HG03135 (cell line): ENCODE results near the gene CLEC2B.

Experiments used
- ATAC-seq: cut with Tn5 transposase; IDR thresholded peaks from one replicate; pipeline ENCODE4 v1.9.1; 2021; ENCODE audit warnings: mild to moderate bottlenecking, moderate library complexity; ENCODE audit not compliant: unreplicated experiment

The CLEC2B gene

GRCh38 chr12:9870286-9870866 lies 1.2 kb upstream of the CLEC2B start:
- no peak for ATAC-seq

- ATAC-seq = no peak
Observed at GRCh38 chr12:9868951-9869306, 225 bp downstream of the CLEC2B start.

GRCh38 chr12:9868311-9868801 lies 798 bp downstream of the CLEC2B start:
- no peak for ATAC-seq

GRCh38 chr12:9867531-9867930 lies 1.6 kb downstream of the CLEC2B start:
- no peak for ATAC-seq

- no peak for ATAC-seq
Observed at GRCh38 chr12:9866860-9867269, 2.3 kb downstream of the CLEC2B start.

GRCh38 chr12:9864913-9865675 lies 4.1 kb downstream of the CLEC2B start:
- no peak for ATAC-seq

- no peak for ATAC-seq
Observed at GRCh38 chr12:9858135-9858534, 11.0 kb downstream of the CLEC2B start.

- no peak for ATAC-seq
Observed at GRCh38 chr12:9856894-9857293, 12.3 kb downstream of the CLEC2B start.

GRCh38 chr12:9856151-9856550 lies 13.0 kb downstream of the CLEC2B start:
- ATAC-seq = no peak

- no peak for ATAC-seq
Observed at GRCh38 chr12:9851927-9852326, 17.2 kb downstream of the CLEC2B start.

GRCh38 chr12:9851050-9851449 lies 18.1 kb downstream of the CLEC2B start:
- ATAC-seq = no peak

- ATAC-seq = no peak
Observed at GRCh38 chr12:9848899-9849298, 20.3 kb downstream of the CLEC2B start.

GRCh38 chr12:9843407-9843806 lies 25.7 kb downstream of the CLEC2B start:
- no peak for ATAC-seq

GRCh38 chr12:9831720-9832119 lies 37.4 kb downstream of the CLEC2B start:
- no peak for ATAC-seq

GRCh38 chr12:9829982-9830381 lies 39.2 kb downstream of the CLEC2B start:
- no peak for ATAC-seq

- ATAC-seq = no peak
Observed at GRCh38 chr12:9829483-9829882, 39.7 kb downstream of the CLEC2B start.

GRCh38 chr12:9827209-9827888 lies 41.8 kb downstream of the CLEC2B start, which contains the start of gene KLRF1:
TSS of gene KLRF1 (plus strand) at chr12:9827481. CDS start at chr12:9827545, 64 bp downstream.
- ATAC-seq = no peak

- ATAC-seq = no peak
Observed at GRCh38 chr12:9820281-9820930, 48.7 kb downstream of the CLEC2B start.

GRCh38 chr12:9813821-9814798 lies 55.0 kb downstream of the CLEC2B start:
- peak; percentile 93 for ATAC-seq

- no peak for ATAC-seq
Observed at GRCh38 chr12:9811621-9812020, 57.5 kb downstream of the CLEC2B start.
